H1 (cell line): ENCODE measurements around the gene NCAPG. TPM values are rescaled to one million over a fixed set of nuclear protein-coding genes. Genes with fewer than 3 reads are reported as not detected.

ENCODE experiments used
- CTCF ChIA-PET: fragments of 300-600 bp; sonication (Branson Sonifier 250); formaldehyde crosslinking; loops from one replicate; lab custom pipeline; 2021; ENCODE audit not compliant: partially characterized antibody; lab: Charles Lee
- POLR2A ChIA-PET: fragments of 300-600 bp; sonication (Branson Sonifier 250); formaldehyde crosslinking; loops from one replicate; lab custom pipeline; 2021; ENCODE audit warnings: inconsistent platforms; ENCODE audit not compliant: partially characterized antibody; lab: Charles Lee
- DNase-seq, 2 experiments: peaks; one replicate each; pipeline versions ENCODE4 v3.0.0 to v3.0.0-alpha.2; 2010 to 2022; ENCODE audit warnings: low spot score in 2 of 2, low read depth in 1 of 2, mixed read lengths in 1 of 2
- FAIRE-seq: peaks from 2 replicates; lab custom pipeline; 2011; peaks lifted over from hg19 to GRCh38; lab: Jason Lieb, UNC
- H2AFZ ChIP-seq: 2 replicates; pipeline ENCODE4 v1.8.1; 2012; ENCODE audit warnings: low read length, inconsistent platforms
- H2AK5ac ChIP-seq: 2 replicates; pipeline ENCODE4 v1.6.1; 2013; ENCODE audit warnings: low read depth, low read length
- H2BK120ac ChIP-seq: replicated peaks from 2 replicates; pipeline ENCODE3; 2013; ENCODE audit warnings: low read depth, low read length, inconsistent platforms
- H2BK12ac ChIP-seq: 2 replicates; pipeline ENCODE4 v1.6.1; 2013; ENCODE audit warnings: low read depth, low read length
- H2BK15ac ChIP-seq: 2 replicates; pipeline ENCODE4 v1.6.1; 2013; ENCODE audit warnings: low read length
- H2BK20ac ChIP-seq: 2 replicates; pipeline ENCODE4 v1.6.1; 2013; ENCODE audit warnings: low read length
- H2BK5ac ChIP-seq: 2 replicates; pipeline ENCODE4 v1.6.1; 2013; ENCODE audit warnings: low read depth, low read length
- H3K14ac ChIP-seq: 2 replicates; pipeline ENCODE4 v1.6.1; 2013; ENCODE audit warnings: inconsistent platforms; ENCODE audit not compliant: insufficient read length
- H3K18ac ChIP-seq: 2 replicates; pipeline ENCODE4 v1.6.1; 2013; ENCODE audit warnings: low read length; ENCODE audit errors: extremely low read depth
- H3K23ac ChIP-seq: 2 replicates; pipeline ENCODE4 v1.6.1; 2013; ENCODE audit warnings: inconsistent platforms; ENCODE audit not compliant: insufficient read length
- H3K23me2 ChIP-seq: 2 replicates; pipeline ENCODE4 v1.6.1; 2013; ENCODE audit warnings: low read depth, low read length
- H3K27ac ChIP-seq: 2 replicates; pipeline ENCODE4 v1.6.1; 2011; ENCODE audit warnings: low read depth, low read length, inconsistent platforms
- H3K27me3 ChIP-seq, 4 experiments: replicated peaks in 1 of 4; 1 replicate in 1 of 4; 2 replicates in 3 of 4; pipeline versions ENCODE4 v1.6.1 to v1.8.1; 2011 to 2013; ENCODE audit warnings: low read length in 3 of 4, mild to moderate bottlenecking in 3 of 4, inconsistent platforms in 2 of 4, mixed read lengths in 2 of 4, moderate library complexity in 1 of 4; ENCODE audit not compliant: control insufficient read depth in 3 of 4, insufficient read depth in 3 of 4; ENCODE audit errors: extremely low read depth in 1 of 4
- H3K36me3 ChIP-seq, 4 experiments: 2 replicates each; pipeline versions ENCODE4 v1.6.1 to v1.8.1; 2011 to 2013; ENCODE audit warnings: mild to moderate bottlenecking in 4 of 4, low read length in 3 of 4, moderate library complexity in 2 of 4, control low read depth in 1 of 4, inconsistent platforms in 1 of 4; ENCODE audit not compliant: insufficient read depth in 4 of 4, control insufficient read depth in 2 of 4
- H3K4ac ChIP-seq: replicated peaks from 2 replicates; pipeline ENCODE3; 2013; ENCODE audit warnings: low read length, low read depth, mixed read lengths, inconsistent platforms; ENCODE audit not compliant: insufficient read length
- H3K4me1 ChIP-seq, 4 experiments: replicated peaks in 1 of 4; 1 replicate in 1 of 4; 2 replicates in 3 of 4; pipeline versions ENCODE4 v1.6.1 to v1.8.1; 2011 to 2013; ENCODE audit warnings: low read length in 3 of 4, inconsistent platforms in 2 of 4, mixed read lengths in 1 of 4; ENCODE audit not compliant: insufficient read depth in 4 of 4, control insufficient read depth in 3 of 4
- H3K4me2 ChIP-seq, 2 experiments: 2 replicates each; pipeline versions ENCODE4 v1.6.1 to v1.8.1; 2011 to 2013; ENCODE audit warnings: low read depth in 2 of 2, low read length in 2 of 2, control low read depth in 1 of 2, inconsistent platforms in 1 of 2, mild to moderate bottlenecking in 1 of 2; ENCODE audit not compliant: insufficient read depth in 1 of 2
- H3K4me3 ChIP-seq, 4 experiments: fragments of 200-600, 300-600 bp in 1 of 4; sonication (generic), shearing (Covaris generic), sonication (Bioruptor Twin) in 1 of 4; 2 replicates each; pipeline versions ENCODE4 v1.5.1 to v1.8.1; 2011 to 2016; ENCODE audit warnings: low read length in 4 of 4, low read depth in 3 of 4, control low read depth in 2 of 4, inconsistent platforms in 2 of 4, mild to moderate bottlenecking in 2 of 4, mixed read lengths in 1 of 4, moderate library complexity in 1 of 4; ENCODE audit not compliant: insufficient read depth in 2 of 4; ENCODE audit errors: extremely low read depth in 1 of 4
- H3K56ac ChIP-seq: replicated peaks from 2 replicates; pipeline ENCODE3; 2013; ENCODE audit warnings: low read depth, mild to moderate bottlenecking, mixed read lengths, low read length, inconsistent platforms; ENCODE audit not compliant: insufficient read length
- H3K79me1 ChIP-seq: 2 replicates; pipeline ENCODE4 v1.6.1; 2013; ENCODE audit warnings: low read depth, low read length, control low read depth
- H3K79me2 ChIP-seq, 2 experiments: 2 replicates each; pipeline versions ENCODE4 v1.6.1 to v1.8.1; 2012 to 2013; ENCODE audit warnings: low read length in 2 of 2, mild to moderate bottlenecking in 2 of 2, inconsistent platforms in 1 of 2; ENCODE audit not compliant: insufficient read depth in 2 of 2, control insufficient read depth in 1 of 2
- H3K9ac ChIP-seq, 4 experiments: replicated peaks in 1 of 4; 1 replicate in 1 of 4; 2 replicates in 3 of 4; pipeline versions ENCODE4 v1.6.1 to v1.8.1; 2011 to 2013; ENCODE audit warnings: low read depth in 3 of 4, low read length in 3 of 4, control low read depth in 2 of 4, mild to moderate bottlenecking in 2 of 4, moderate library complexity in 2 of 4, inconsistent platforms in 1 of 4; ENCODE audit errors: extremely low read depth in 1 of 4
- H3K9me3 ChIP-seq, 2 experiments: 2 replicates each; pipeline versions ENCODE4 v1.6.1 to v1.8.1; 2012 to 2013; ENCODE audit warnings: mild to moderate bottlenecking in 2 of 2, moderate library complexity in 2 of 2, control low read depth in 1 of 2, inconsistent platforms in 1 of 2, low read depth in 1 of 2, low read length in 1 of 2, mixed read lengths in 1 of 2; ENCODE audit not compliant: insufficient read depth in 2 of 2
- H4K20me1 ChIP-seq, 2 experiments: replicated peaks in 1 of 2; 2 replicates each; pipeline versions ENCODE3 to v1.8.1; 2011 to 2013; ENCODE audit warnings: inconsistent platforms in 2 of 2, low read length in 2 of 2, mild to moderate bottlenecking in 1 of 2; ENCODE audit not compliant: insufficient read depth in 2 of 2, control insufficient read depth in 1 of 2
- H4K5ac ChIP-seq: 2 replicates; pipeline ENCODE4 v1.6.1; 2013; ENCODE audit warnings: low read length, low read depth, mixed read lengths, inconsistent platforms; ENCODE audit not compliant: insufficient read length
- H4K8ac ChIP-seq: 2 replicates; pipeline ENCODE4 v1.8.0; 2013; ENCODE audit warnings: mild to moderate bottlenecking, moderate library complexity, low read length, inconsistent platforms; ENCODE audit not compliant: insufficient read depth; ENCODE audit errors: extremely low read depth
- H4K91ac ChIP-seq: replicated peaks from 2 replicates; pipeline ENCODE3; 2013; ENCODE audit warnings: low read length, mixed read lengths, inconsistent platforms; ENCODE audit not compliant: insufficient read length
- CTCF ChIP-seq, 3 experiments: IDR thresholded peaks; 1 replicate in 2 of 3; 2 replicates in 1 of 3; pipeline versions ENCODE4 v1.5.1 to v1.6.1; 2011; ENCODE audit warnings: low read length in 3 of 3, mild to moderate bottlenecking in 3 of 3, inconsistent platforms in 2 of 3, low read depth in 1 of 3, moderate library complexity in 1 of 3; ENCODE audit not compliant: insufficient read depth in 1 of 3; ENCODE audit errors: control extremely low read depth in 1 of 3
- EP300 ChIP-seq, 2 experiments: IDR thresholded peaks; 1 replicate in 1 of 2; 2 replicates in 1 of 2; pipeline ENCODE4 v1.6.1; 2011 to 2012; ENCODE audit warnings: low read depth in 2 of 2, low read length in 2 of 2, mild to moderate bottlenecking in 2 of 2, borderline replicate concordance in 1 of 2, inconsistent platforms in 1 of 2, moderate library complexity in 1 of 2
- EZH2 ChIP-seq: fragments of 200-600 bp; sonication (generic); IDR thresholded peaks from 2 replicates; pipeline ENCODE4 v1.7.1; 2012; ENCODE audit warnings: low read depth, mild to moderate bottlenecking, moderate library complexity, low read length, inconsistent platforms; ENCODE audit not compliant: severe bottlenecking
- PHF8 ChIP-seq: fragments of 200-600 bp; sonication (generic); conservative IDR thresholded peaks from 2 replicates; pipeline ENCODE4 v1.7.1; 2012; ENCODE audit warnings: low read depth, mild to moderate bottlenecking, inconsistent platforms, low read length, moderate library complexity
- SIX5 ChIP-seq: IDR thresholded peaks from 2 replicates; pipeline ENCODE4 v1.6.1; 2011; ENCODE audit warnings: mild to moderate bottlenecking, low read depth, low read length
- SRF ChIP-seq: IDR thresholded peaks from 2 replicates; pipeline ENCODE4 v1.6.1; 2011; ENCODE audit warnings: mild to moderate bottlenecking, low read depth, low read length, moderate library complexity
- WGBS, 2 experiments: shearing (Covaris generic) in 1 of 2; methylation state at CpG; one replicate each; pipeline versions ENCODE4 v1.1.6 to v1.1.7; 2013 to 2015; ENCODE audit warnings: low lambda C conversion rate in 2 of 2, mixed read lengths in 2 of 2, inconsistent platforms in 1 of 2, low coverage in 1 of 2, missing lambda C conversion rate in 1 of 2; ENCODE audit not compliant: insufficient replicate concordance in 2 of 2, insufficient coverage in 1 of 2, insufficient read length in 1 of 2; ENCODE audit errors: extremely low coverage in 1 of 2, missing lambda C conversion rate in 1 of 2; 5-methylcytosine and 5-hydroxymethylcytosine counted together
- polyA plus RNA-seq, 7 experiments: library from polyadenylated mRNA; depleted of rRNA in 3 of 7; stranded (reverse) in 5 of 7; unstranded in 2 of 7; fragments of >200 nt in 5 of 7; fragments of 200-250 nt in 2 of 7; gene quantifications; 1 replicate in 5 of 7; 2 replicates in 1 of 7; 4 replicates in 1 of 7; pipeline versions ENCODE4 v1.2.1 to v1.2.3, GENCODE V29; 2011 to 2013; ENCODE audit warnings: missing spikeins in 2 of 7, mixed read lengths in 2 of 7
- total RNA-seq: library from RNA; stranded (reverse); fragmentation: NEBNext Ultra II Directional; extraction: Animal tissue kit (Norgen Biotek cat#: 25700); gene quantifications from 2 replicates; pipeline ENCODE4 v1.2.1, GENCODE V29; 2021
- TF ChIP-seq, protein P1 (sequence below): IDR thresholded peaks from 2 replicates; pipeline ENCODE4 v1.6.1; 2012; ENCODE audit warnings: low read length, inconsistent platforms
- TF ChIP-seq, protein P2 (sequence below): IDR thresholded peaks from 2 replicates; pipeline ENCODE4 v1.6.1; 2012; ENCODE audit warnings: inconsistent platforms

The NCAPG gene
- total and polyA plus RNA-seq, 2 of the 8 experiments (the other 6 are each of a cell fraction or from before 2014, with no cell fraction given), result 12.9 to 52.3 TPM

DNA sequence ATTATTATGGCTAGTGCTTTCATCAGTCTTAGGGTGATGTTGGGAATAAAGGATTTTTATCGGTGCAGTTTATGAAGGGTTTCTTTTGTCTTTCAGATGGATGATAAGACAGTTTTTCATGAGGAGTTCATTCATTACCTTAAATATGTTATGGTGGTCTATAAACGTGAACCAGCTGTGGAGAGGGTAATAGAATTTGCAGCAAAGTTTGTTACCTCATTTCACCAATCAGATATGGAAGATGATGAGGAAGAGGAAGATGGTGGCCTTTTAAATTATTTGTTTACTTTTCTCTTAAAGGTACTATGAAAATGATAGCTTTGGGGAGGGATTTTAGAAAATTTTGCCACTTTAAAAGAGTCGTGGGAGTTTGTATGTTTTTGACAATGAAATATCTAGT lies 1.3 kb downstream of the NCAPG start:
- no peak for FAIRE-seq
- no peak for TF ChIP-seq PHF8
- TF ChIP-seq SRF, result no peak
- TF ChIP-seq EP300 (IDR thresholded peaks at IDR 0.05; ENCODE audit: borderline replicate concordance in 1 of 2, low read depth in 2 of 2, low read length in 2 of 2), result no peak
- no peak for TF ChIP-seq CTCF (IDR thresholded peaks at IDR 0.05; ENCODE audit: control extremely low read depth in 1 of 3, insufficient read depth in 1 of 3, low read depth in 1 of 3, low read length in 3 of 3)
- TF ChIP-seq, protein P1, sequence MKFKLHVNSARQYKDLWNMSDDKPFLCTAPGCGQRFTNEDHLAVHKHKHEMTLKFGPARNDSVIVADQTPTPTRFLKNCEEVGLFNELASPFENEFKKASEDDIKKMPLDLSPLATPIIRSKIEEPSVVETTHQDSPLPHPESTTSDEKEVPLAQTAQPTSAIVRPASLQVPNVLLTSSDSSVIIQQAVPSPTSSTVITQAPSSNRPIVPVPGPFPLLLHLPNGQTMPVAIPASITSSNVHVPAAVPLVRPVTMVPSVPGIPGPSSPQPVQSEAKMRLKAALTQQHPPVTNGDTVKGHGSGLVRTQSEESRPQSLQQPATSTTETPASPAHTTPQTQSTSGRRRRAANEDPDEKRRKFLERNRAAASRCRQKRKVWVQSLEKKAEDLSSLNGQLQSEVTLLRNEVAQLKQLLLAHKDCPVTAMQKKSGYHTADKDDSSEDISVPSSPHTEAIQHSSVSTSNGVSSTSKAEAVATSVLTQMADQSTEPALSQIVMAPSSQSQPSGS, result no peak
- TF ChIP-seq EZH2, result no peak
- TF ChIP-seq, protein P2, sequence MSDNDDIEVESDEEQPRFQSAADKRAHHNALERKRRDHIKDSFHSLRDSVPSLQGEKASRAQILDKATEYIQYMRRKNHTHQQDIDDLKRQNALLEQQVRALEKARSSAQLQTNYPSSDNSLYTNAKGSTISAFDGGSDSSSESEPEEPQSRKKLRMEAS, result no peak
- no peak for TF ChIP-seq SIX5

More for the DNA sequence above, 1.3 kb downstream of the NCAPG start:
- H3K23ac ChIP-seq, result no peak overlapping the region
- no peak overlapping the region for H2AFZ ChIP-seq
- POLR2A ChIA-PET, result interaction anchor here (1.0 to 1.2 kb wide), 2 partner anchors 89 to 197 kb away, joined by 3 to 4 read pairs; partner anchors contain the start of gene MED28
- H3K27ac ChIP-seq, result no peak overlapping the region
- H3K4me1 ChIP-seq, result peaks cover 2 to 6% (median 4%) of the 10 kb centered on the region in 4 experiments; a peak in 5 of 7 replicates
- H3K36me3 ChIP-seq, result peaks cover 0 to 34% (median 14%) of the 10 kb centered on the region in 4 experiments; a peak in 6 of 8 replicates
- WGBS, 2 experiments, result 38% methylated on average over 3 of the region's 3 CpGs; no CpG with 5 or more reads in 1 of the 2 experiments
- H3K4ac ChIP-seq, result no peak overlapping the region
- peak overlapping the region in 2 of 4 experiments; percentile 48 to 58; a peak in 3 of 7 replicates for H3K9ac ChIP-seq
- no peak overlapping the region for H2BK20ac ChIP-seq
- no peak overlapping the region for H4K8ac ChIP-seq
- no peak overlapping the region for H3K56ac ChIP-seq
- no peak overlapping the region for H2AK5ac ChIP-seq
- H2BK15ac ChIP-seq, result no peak overlapping the region
- no peaks in the 10 kb centered on the region for H3K79me1 ChIP-seq
- no peak overlapping the region for H2BK120ac ChIP-seq
- no peak overlapping the region for H3K18ac ChIP-seq
- H3K9me3 ChIP-seq, result no peaks in the 10 kb centered on the region
- H4K91ac ChIP-seq, result no peak overlapping the region
- no peaks in the 10 kb centered on the region for H3K27me3 ChIP-seq
- DNase-seq, result no peak
- peak overlapping the region; percentile 71 to 73 for H3K4me2 ChIP-seq
- H3K79me2 ChIP-seq, result peaks cover 13 to 89% of the 10 kb centered on the region in 2 experiments
- CTCF ChIA-PET, result no interaction called here
- no peak overlapping the region for H3K14ac ChIP-seq
- H3K4me3 ChIP-seq, result peak overlapping the region; percentile 94 to 98 (median 97); a peak in 7 of 8 replicates
- H3K23me2 ChIP-seq, result peaks cover 3% of the 10 kb centered on the region; the same call in 1 of the 2 replicates
- H4K5ac ChIP-seq, result no peak overlapping the region
- no peak overlapping the region for H2BK5ac ChIP-seq
- no peak overlapping the region for H2BK12ac ChIP-seq
- peaks cover 12 to 13% of the 10 kb centered on the region in 2 experiments for H4K20me1 ChIP-seq
